ENCODE data around the gene ALDH1L1. TPM values are rescaled to one million over a fixed set of nuclear protein-coding genes. Genes with fewer than 3 reads are reported as not detected.

The ALDH1L1 gene
- total RNA-seq, 1 experiment from 2014 or later, result 0.36 TPM

DNA sequence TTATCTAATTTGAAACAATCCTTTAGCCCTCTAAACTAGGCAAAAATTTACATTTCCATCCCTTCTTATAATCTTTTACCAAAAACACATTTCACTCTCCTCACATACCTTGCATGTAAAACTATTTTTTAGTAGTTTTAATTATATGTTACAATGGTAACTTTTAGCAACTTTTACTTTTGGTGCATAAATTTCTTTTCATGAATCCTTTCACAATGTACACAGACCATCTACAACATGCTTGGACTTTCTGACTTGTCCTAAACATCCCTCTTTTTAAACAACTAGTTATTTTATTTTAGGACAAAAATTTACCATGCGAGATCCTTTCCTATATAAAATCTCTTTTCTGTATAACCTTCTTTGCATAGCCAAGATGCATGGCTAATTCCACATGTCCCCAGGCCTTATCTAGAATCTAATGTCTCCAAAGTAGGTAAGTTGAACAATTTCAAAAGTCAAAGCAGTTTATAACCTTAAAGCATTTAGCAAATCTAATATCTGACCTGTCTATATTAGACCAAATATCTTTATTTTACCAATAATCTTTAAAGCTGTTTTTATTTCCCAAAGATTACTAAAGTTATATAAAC is 14.4 kb upstream of the ALDH1L1 start:
- Histone ChIP-seq H3K4me3 (ENCODE audit: low read depth in 2 of 2, low read length in 2 of 2) (no peak overlapping the region), H3K36me3 (ENCODE audit: control insufficient read depth, insufficient read depth, low read length) (no peaks in the 10 kb centered on the region), H3K9me3 (ENCODE audit: control insufficient read depth, insufficient read depth, low read depth, low read length) (peaks cover 12% of the 10 kb centered on the region), H3K27me3 (ENCODE audit: control insufficient read depth, insufficient read depth, low read length) (peaks cover 6% of the 10 kb centered on the region; the same call in 1 of the 2 replicates), H3K4me1 (ENCODE audit: control insufficient read depth, insufficient read depth, low read length) (no peaks in the 10 kb centered on the region), H3K27ac (ENCODE audit: low read length) (no peak overlapping the region)
- ChIA-PET CTCF (no interaction called here), POLR2A (interaction anchor here (0.6 kb wide), 1 partner anchor 13 kb away, joined by 3 read pairs; no protein-coding TSS in a partner anchor)
- ATAC-seq, result no peak
- no peak for DNase-seq (ENCODE audit: low read depth, low spot score)
- in situ Hi-C loops (cut with HindIII; ENCODE audit: low pct_unique_long_range_greater_than_20kb, low sequenced_read_pairs), result no loop called here
- intact Hi-C loops (cut with micrococcal nuclease; ENCODE audit: unreplicated experiment), result no loop called here
- BruUV-seq (replicated peaks), result no TSS peak
- TF ChIP-seq TCF7L2 (IDR thresholded peaks at IDR 0.05; ENCODE audit: low read depth, low read length), result no peak
- no peak for TF ChIP-seq SIN3A (IDR thresholded peaks at IDR 0.05; ENCODE audit: borderline replicate concordance, insufficient read depth, low read depth, low read length)

DNA sequence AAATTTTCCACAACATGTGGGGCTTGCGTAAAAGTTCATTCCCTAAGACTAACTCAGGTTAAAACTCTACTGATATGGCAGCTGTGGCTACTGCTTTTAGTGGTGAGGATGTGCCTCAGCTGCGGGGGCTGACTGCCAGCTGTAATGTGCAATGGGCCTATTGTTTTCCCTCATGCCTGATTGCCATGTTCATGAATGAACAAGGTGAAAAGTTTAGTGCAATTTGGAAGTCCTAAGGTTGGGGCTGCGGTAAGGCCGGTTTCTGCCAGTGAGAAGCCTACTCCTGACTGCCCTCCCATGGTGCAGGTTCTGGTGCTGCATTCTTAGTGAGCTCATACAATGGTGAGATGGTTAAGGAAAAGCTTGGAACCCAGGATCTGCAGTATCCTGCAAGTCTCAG is 10.9 kb upstream of the ALDH1L1 start:
- Histone ChIP-seq H3K4me3 (ENCODE audit: low read depth in 2 of 2, low read length in 2 of 2) (no peak overlapping the region), H3K36me3 (ENCODE audit: control insufficient read depth, insufficient read depth, low read length) (no peaks in the 10 kb centered on the region), H3K4me1 (ENCODE audit: control insufficient read depth, insufficient read depth, low read length) (no peaks in the 10 kb centered on the region), H3K27me3 (ENCODE audit: control insufficient read depth, insufficient read depth, low read length) (peaks cover 9% of the 10 kb centered on the region; the same call in 1 of the 2 replicates), H3K9me3 (ENCODE audit: control insufficient read depth, insufficient read depth, low read depth, low read length) (peaks cover 12% of the 10 kb centered on the region), H3K27ac (ENCODE audit: low read length) (no peak overlapping the region)
- intact Hi-C loops (cut with micrococcal nuclease; ENCODE audit: unreplicated experiment), result no loop called here
- no peak for ATAC-seq
- DNase-seq (ENCODE audit: low read depth, low spot score), result no peak
- BruUV-seq (replicated peaks), result no TSS peak
- POLR2A ChIA-PET, result no interaction called here
- TF ChIP-seq TCF7L2 (IDR thresholded peaks at IDR 0.05; ENCODE audit: low read depth, low read length) (no peak), SIN3A (IDR thresholded peaks at IDR 0.05; ENCODE audit: borderline replicate concordance, insufficient read depth, low read depth, low read length) (no peak), POLR2AphosphoS5 (IDR thresholded peaks at IDR 0.05; ENCODE audit: low read depth, low read length) (no peak)
- TF ChIP-seq, protein P1, sequence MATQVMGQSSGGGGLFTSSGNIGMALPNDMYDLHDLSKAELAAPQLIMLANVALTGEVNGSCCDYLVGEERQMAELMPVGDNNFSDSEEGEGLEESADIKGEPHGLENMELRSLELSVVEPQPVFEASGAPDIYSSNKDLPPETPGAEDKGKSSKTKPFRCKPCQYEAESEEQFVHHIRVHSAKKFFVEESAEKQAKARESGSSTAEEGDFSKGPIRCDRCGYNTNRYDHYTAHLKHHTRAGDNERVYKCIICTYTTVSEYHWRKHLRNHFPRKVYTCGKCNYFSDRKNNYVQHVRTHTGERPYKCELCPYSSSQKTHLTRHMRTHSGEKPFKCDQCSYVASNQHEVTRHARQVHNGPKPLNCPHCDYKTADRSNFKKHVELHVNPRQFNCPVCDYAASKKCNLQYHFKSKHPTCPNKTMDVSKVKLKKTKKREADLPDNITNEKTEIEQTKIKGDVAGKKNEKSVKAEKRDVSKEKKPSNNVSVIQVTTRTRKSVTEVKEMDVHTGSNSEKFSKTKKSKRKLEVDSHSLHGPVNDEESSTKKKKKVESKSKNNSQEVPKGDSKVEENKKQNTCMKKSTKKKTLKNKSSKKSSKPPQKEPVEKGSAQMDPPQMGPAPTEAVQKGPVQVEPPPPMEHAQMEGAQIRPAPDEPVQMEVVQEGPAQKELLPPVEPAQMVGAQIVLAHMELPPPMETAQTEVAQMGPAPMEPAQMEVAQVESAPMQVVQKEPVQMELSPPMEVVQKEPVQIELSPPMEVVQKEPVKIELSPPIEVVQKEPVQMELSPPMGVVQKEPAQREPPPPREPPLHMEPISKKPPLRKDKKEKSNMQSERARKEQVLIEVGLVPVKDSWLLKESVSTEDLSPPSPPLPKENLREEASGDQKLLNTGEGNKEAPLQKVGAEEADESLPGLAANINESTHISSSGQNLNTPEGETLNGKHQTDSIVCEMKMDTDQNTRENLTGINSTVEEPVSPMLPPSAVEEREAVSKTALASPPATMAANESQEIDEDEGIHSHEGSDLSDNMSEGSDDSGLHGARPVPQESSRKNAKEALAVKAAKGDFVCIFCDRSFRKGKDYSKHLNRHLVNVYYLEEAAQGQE (IDR thresholded peaks at IDR 0.05; ENCODE audit: insufficient read depth in 1 of 2, low read depth in 2 of 2, low read length in 1 of 2), result no peak
- TF ChIP-seq, protein P2, sequence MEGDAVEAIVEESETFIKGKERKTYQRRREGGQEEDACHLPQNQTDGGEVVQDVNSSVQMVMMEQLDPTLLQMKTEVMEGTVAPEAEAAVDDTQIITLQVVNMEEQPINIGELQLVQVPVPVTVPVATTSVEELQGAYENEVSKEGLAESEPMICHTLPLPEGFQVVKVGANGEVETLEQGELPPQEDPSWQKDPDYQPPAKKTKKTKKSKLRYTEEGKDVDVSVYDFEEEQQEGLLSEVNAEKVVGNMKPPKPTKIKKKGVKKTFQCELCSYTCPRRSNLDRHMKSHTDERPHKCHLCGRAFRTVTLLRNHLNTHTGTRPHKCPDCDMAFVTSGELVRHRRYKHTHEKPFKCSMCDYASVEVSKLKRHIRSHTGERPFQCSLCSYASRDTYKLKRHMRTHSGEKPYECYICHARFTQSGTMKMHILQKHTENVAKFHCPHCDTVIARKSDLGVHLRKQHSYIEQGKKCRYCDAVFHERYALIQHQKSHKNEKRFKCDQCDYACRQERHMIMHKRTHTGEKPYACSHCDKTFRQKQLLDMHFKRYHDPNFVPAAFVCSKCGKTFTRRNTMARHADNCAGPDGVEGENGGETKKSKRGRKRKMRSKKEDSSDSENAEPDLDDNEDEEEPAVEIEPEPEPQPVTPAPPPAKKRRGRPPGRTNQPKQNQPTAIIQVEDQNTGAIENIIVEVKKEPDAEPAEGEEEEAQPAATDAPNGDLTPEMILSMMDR (IDR thresholded peaks at IDR 0.05), result no peak
- CTCF ChIA-PET, result no interaction called here
- in situ Hi-C loops (cut with HindIII; ENCODE audit: low pct_unique_long_range_greater_than_20kb, low sequenced_read_pairs), result no loop called here

DNA sequence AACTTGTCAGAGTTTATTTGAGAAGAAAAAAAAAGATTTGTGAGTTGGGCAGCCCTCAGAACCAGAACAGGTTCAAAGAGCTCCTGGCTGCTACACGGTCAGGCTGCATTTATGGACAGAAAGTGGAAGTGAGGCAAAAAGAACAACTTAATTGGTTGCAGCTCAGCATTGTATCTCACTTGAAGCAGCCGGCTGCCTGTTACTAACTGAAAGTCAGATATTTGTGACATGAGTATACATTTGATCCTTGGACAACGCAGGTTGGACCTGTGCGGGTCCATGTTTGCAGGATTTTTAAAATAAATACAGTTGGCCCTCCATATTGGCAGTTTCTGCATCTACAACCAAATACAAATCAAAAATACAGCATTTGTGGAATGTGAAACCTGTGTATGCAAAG is 7.5 kb upstream of the ALDH1L1 start:
- Histone ChIP-seq H3K4me3 (ENCODE audit: low read depth in 2 of 2, low read length in 2 of 2) (no peak overlapping the region), H3K4me1 (ENCODE audit: control insufficient read depth, insufficient read depth, low read length) (no peaks in the 10 kb centered on the region), H3K9me3 (ENCODE audit: control insufficient read depth, insufficient read depth, low read depth, low read length) (no peaks in the 10 kb centered on the region), H3K27ac (ENCODE audit: low read length) (no peak overlapping the region), H3K36me3 (ENCODE audit: control insufficient read depth, insufficient read depth, low read length) (no peaks in the 10 kb centered on the region), H3K27me3 (ENCODE audit: control insufficient read depth, insufficient read depth, low read length) (peaks cover 14% of the 10 kb centered on the region)
- CTCF ChIA-PET, result no interaction called here
- POLR2A ChIA-PET, result no interaction called here
- no peak for DNase-seq (ENCODE audit: low read depth, low spot score)
- intact Hi-C loops (cut with micrococcal nuclease; ENCODE audit: unreplicated experiment) (no loop called here), in situ Hi-C loops (cut with HindIII; ENCODE audit: low pct_unique_long_range_greater_than_20kb, low sequenced_read_pairs) (no loop called here)
- BruUV-seq (replicated peaks), result no TSS peak
- ATAC-seq, result no peak
- TF ChIP-seq, protein P1 (IDR thresholded peaks at IDR 0.05; ENCODE audit: insufficient read depth in 1 of 2, low read depth in 2 of 2, low read length in 1 of 2), result no peak
- TF ChIP-seq TCF7L2 (IDR thresholded peaks at IDR 0.05; ENCODE audit: low read depth, low read length) (no peak), SIN3A (IDR thresholded peaks at IDR 0.05; ENCODE audit: borderline replicate concordance, insufficient read depth, low read depth, low read length) (no peak), POLR2AphosphoS5 (IDR thresholded peaks at IDR 0.05; ENCODE audit: low read depth, low read length) (no peak)
- TF ChIP-seq, protein P2 (IDR thresholded peaks at IDR 0.05), result no peak
